ENCODE measurements around the gene MPP4.
"Not testable (repeated sequence)": the region's sequence is repeated elsewhere in the genome, so short reads cannot be mapped to it uniquely, and the experiment has no call there.

Gene MPP4

GRCh38 chr2:201673546-201673945 is 24.9 kb downstream of the MPP4 start:
- no peak for DNase-seq

- not testable (repeated sequence) for DNase-seq
Observed at GRCh38 chr2:201671205-201671604, 27.2 kb downstream of the MPP4 start.

- DNase-seq = no peak
Observed at GRCh38 chr2:201669865-201670264, 28.6 kb downstream of the MPP4 start.

GRCh38 chr2:201668402-201668910 is 30.0 kb downstream of the MPP4 start:
- DNase-seq = no peak

GRCh38 chr2:201664334-201664733 is 34.1 kb downstream of the MPP4 start:
- no peak for DNase-seq

GRCh38 chr2:201661366-201661765 is 37.1 kb downstream of the MPP4 start:
- DNase-seq = no peak

- no peak for DNase-seq
Observed at GRCh38 chr2:201660293-201660895, 38.0 kb downstream of the MPP4 start.

- DNase-seq = no peak
Observed at GRCh38 chr2:201656740-201657139, 41.7 kb downstream of the MPP4 start.

GRCh38 chr2:201656102-201656501 is 42.3 kb downstream of the MPP4 start:
- no peak for DNase-seq

GRCh38 chr2:201654616-201655384 is 43.6 kb downstream of the MPP4 start:
- DNase-seq = no peak

GRCh38 chr2:201653221-201653620 is 45.2 kb downstream of the MPP4 start:
- DNase-seq = no peak

- no peak for DNase-seq
Observed at GRCh38 chr2:201649442-201649841, 49.0 kb downstream of the MPP4 start.

- no peak for DNase-seq
Observed at GRCh38 chr2:201647431-201647830, 51.0 kb downstream of the MPP4 start.

GRCh38 chr2:201644001-201644400 is 54.4 kb downstream of the MPP4 start:
- DNase-seq = no peak

- peak; percentile 65 to 68 for DNase-seq
Observed at GRCh38 chr2:201643216-201643890, 55.1 kb downstream of the MPP4 start, which contains the start of gene TMEM237. TMEM237 (minus strand) TSS chr2:201643503; CDS start chr2:201643400, 103 bp downstream.

GRCh38 chr2:201642579-201643215 is 55.7 kb downstream of the MPP4 start:
- peak; percentile 90 for DNase-seq

GRCh38 chr2:201642086-201642578 is 56.3 kb downstream of the MPP4 start:
- no peak for DNase-seq

- DNase-seq = peak in 1 of 2 experiments; percentile 26
Observed at GRCh38 chr2:201639205-201639604, 59.2 kb downstream of the MPP4 start.

GRCh38 chr2:201638326-201638725 is 60.1 kb downstream of the MPP4 start:
- DNase-seq = no peak

GRCh38 chr2:201633661-201634249 is 64.7 kb downstream of the MPP4 start:
- DNase-seq = no peak

GRCh38 chr2:201631041-201631440 is 67.4 kb downstream of the MPP4 start:
- no peak for DNase-seq

GRCh38 chr2:201630577-201630976 is 67.9 kb downstream of the MPP4 start:
- DNase-seq = no peak

- no peak for DNase-seq
Observed at GRCh38 chr2:201628545-201628944, 69.9 kb downstream of the MPP4 start.
